GM18526 (cell line): ENCODE data around the gene AFF3.

Experiments
- POLR2A ChIP-seq: IDR thresholded peaks from 3 replicates; pipeline ENCODE4 v1.6.1; 2011; ENCODE audit not compliant: insufficient read length; ENCODE audit errors: extremely low read depth

Gene AFF3

GRCh38 chr2:99812426-99812825 is 330.0 kb downstream of the AFF3 start:
- TF ChIP-seq POLR2A, result no peak

DNA sequence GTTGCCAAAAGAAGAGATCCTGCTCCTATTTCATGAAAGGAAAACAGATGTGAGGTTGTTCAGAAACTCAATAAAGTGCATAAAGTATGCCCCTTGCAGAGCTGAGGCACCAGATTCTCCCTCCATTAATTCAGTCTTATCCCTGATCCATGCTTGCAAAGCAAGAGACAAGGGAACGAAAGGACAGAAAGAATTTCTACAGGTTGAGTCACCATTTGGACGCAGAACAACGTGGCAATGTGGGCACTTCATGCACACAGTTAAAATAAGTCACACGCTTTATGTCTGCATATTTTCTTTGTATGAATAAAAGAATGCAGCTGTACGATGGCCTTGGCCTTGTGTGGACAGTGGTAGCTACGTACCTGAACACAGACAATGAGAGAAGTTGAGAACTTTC is 330.8 kb downstream of the AFF3 start:
- no peak for TF ChIP-seq POLR2A

- no peak for TF ChIP-seq POLR2A
Measured at GRCh38 chr2:99810225-99810624, 332.2 kb downstream of the AFF3 start.

- no peak for TF ChIP-seq POLR2A
Measured at GRCh38 chr2:99809259-99809900, 333.0 kb downstream of the AFF3 start.

DNA sequence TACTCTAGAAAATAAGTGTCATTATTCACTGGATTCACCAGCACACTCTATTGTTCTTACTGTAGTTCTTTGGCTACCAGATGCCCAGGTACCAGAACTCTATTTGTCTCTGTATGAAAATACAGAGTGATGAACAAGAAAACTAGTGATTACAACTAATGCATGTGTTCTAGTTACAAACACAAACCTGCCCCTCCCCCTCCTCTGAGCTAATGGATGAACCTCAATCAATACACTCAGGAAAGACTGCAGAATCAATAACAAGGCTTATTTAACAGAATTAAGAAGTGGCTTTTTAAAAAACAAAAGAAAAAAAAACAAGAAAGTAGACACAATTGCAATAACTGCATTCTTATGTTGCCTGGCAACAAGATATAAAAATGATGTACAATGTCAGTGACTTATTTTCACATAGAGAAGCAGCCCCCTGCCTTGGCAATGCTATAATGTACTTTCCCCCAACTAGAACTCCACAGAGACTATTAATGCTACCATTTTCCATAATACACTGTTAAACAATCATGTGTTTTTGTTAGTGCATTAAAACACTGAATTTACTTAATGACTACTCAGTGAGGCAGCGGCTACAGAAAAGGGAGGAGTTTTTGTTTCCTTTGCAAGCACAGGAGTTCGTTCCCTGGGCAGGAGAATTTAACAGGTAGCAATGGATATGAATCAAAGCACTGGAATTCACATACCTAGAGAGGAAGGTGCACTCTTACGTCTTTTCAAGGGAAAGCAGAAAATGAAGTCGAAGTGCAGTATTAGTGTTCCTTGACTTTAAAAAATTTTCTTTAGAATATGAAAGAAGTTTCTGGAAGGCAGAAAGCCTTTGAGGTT is 333.8 kb downstream of the AFF3 start:
- TF ChIP-seq POLR2A, result no peak

DNA sequence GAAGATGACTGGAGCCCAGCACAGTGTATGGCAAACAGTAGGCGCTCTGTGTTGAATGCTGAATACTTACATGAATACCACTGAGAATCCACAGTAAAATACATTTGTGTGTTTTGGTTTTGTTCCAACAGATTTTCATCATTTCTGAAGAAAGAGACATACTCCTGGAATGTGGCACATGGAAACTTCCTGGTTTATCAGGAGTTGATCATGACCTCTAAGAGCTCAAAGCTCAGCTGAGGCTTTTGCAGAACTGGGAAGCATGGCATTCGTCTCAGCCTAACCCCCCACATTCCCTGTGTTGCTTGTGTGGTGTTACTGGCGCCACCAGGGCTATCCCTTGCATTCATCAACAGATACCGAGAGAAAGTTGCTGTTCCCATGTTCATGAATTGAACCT is 335.6 kb downstream of the AFF3 start:
- no peak for TF ChIP-seq POLR2A

- TF ChIP-seq POLR2A, result no peak
Measured at GRCh38 chr2:99805930-99806476, 336.4 kb downstream of the AFF3 start.

DNA sequence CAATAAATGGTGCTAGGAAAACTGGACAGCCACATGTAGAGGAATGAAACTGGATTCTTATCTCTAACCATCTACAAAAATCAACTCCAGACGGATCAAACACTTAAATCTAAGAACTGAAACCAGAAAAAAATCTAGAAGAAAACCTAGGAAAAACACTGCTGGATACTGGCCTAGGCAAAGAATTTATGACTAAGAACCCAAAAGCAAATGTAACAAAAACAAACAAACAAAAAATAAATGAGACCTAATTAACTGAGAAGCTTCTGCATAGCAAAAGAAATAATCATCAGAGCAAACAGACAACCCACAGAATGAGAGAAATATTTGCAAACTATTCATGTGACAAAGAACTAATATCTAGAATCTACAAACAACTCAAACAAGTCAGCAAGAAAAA is 338.5 kb downstream of the AFF3 start:
- TF ChIP-seq POLR2A, result no peak

DNA sequence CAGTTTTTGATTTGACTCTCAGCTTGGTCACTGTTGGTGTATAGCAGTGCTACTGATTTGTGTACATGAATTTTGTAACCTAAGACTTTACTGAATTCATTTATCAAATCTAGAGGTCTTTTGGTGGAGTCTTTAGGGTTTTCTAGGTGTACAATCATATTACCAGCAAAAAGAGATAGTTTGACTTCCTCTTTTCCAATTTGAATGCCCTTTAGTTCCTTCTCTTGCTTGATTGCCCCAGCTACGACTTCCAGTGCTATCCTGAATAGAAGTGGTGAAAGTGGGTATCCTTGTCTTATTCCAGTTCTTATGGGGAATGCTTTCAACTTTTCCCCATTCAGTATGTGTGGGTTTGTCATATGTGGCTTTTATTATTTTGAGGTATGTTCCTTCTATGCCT is 339.7 kb downstream of the AFF3 start:
- no peak for TF ChIP-seq POLR2A

GRCh38 chr2:99801327-99801901 is 341.0 kb downstream of the AFF3 start:
- no peak for TF ChIP-seq POLR2A

DNA sequence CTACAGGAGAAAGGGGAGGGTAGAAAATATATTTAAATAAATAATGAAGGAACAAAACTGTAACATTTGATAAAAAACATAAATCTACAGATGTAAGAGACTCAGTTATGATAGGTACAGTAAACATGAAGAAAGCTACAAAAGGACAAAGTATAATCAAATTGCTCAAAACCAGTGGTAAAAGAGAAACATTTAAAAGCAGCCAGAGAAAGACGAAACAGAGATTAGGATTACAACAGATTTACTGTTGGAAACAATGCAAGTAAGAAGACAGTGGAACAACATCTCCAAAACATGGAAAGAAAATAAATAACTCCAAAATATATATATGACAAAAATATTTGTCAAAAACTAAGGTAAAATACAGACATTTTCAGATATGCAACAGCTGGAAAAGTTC is 344.9 kb downstream of the AFF3 start:
- no peak for TF ChIP-seq POLR2A

DNA sequence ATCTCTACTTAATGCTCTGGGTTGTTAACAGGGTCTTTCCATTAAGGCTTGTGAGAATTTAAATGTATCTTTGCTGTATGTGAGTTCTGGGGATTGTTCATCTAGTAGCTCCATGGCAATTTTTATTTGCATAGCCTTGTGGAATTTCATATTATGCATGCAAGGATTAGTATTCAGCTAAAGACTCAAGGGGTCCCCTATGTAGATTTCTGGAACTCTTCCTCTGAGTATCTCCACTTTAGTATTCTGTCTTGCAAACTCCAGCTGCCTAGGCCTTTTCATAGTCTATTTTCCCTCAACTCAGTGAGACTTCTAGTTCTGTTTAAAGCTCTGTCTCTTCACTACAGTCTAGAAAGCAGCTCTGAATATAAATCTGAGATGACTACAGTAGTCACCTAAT is 348.0 kb downstream of the AFF3 start:
- TF ChIP-seq POLR2A, result no peak

DNA sequence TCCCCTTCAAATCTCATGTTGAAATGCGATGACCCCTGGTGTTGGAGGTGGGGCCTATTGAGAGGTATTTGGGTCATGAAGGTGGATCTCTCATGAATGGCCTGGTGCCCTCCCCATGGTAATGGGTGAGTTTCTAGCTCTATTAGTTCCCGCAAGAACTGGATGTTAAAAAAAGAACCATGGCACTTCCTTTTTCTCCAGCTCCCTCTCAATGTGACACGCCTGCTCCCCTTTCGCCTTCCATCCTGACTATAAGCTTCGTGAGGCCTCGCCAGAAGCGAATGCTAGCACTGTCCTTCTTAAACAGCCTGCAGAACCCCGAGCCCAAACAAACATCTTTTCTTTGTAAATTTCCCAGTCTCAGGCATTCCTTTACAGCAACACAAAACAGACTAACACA is 349.4 kb downstream of the AFF3 start:
- TF ChIP-seq POLR2A, result no peak

GRCh38 chr2:99789849-99790248 is 352.5 kb downstream of the AFF3 start:
- no peak for TF ChIP-seq POLR2A

GRCh38 chr2:99787769-99788382 is 354.5 kb downstream of the AFF3 start:
- TF ChIP-seq POLR2A, result no peak
